Spleen (tissue), 7 donors: ENCODE results near the gene DNPH1.

Experiments
- POLR2A ChIP-seq, 3 donors: fragments of 450-650 bp; IDR thresholded peaks; one replicate each; pipeline ENCODE4 v1.5.1; 2017; ENCODE audit warnings: antibody characterized with exemption in 3 of 3, mild to moderate bottlenecking in 1 of 3
- POLR2AphosphoS5 ChIP-seq, 3 donors: sonication (generic); formaldehyde crosslinking; IDR thresholded peaks; one replicate each; pipeline ENCODE4 v1.5.1; 2017; ENCODE audit warnings: antibody characterized with exemption in 3 of 3
- TF ChIP-seq, protein P1 (sequence below), 11 experiments: fragments of 200-600 bp in 7 of 11; fragments of 450-650 bp in 4 of 11; sonication (generic) in 4 of 11; IDR thresholded peaks in 8 of 11; conservative IDR thresholded peaks in 3 of 11; 1 replicate in 7 of 11; 2 replicates in 4 of 11; pipeline versions ENCODE4 v1.4.0 to v1.8.0; 2016 to 2021; ENCODE audit warnings: antibody characterized with exemption in 11 of 11, inconsistent platforms in 4 of 11, mild to moderate bottlenecking in 1 of 11
- donor health status: DM: no; HTN: no; CAD: no; lungs with moderate emphysema.
- donor health status: DM: no; HTN: no; CAD: no.
- donor health status: DM: no; HTN: no; CAD: no.

DNA sequence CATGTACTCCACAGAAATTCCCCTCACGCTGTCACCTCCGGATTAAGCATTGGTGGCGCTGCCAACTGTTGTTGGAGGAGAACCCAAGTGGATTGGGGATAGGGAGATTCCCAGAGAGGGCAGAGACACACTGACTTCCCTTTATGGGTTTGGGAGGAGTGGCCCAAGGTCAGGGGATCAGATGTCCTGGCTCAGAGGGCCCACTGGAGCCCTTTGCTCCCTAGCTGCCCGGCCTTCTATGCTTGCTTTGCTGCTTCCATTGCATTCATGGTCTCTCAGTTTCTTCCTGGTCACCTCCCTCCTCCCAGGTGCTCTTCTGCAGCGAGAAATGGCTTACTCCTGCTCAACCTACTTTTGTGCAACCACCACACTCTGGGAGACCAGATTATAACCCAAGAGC, 32.9 kb downstream of the DNPH1 start:
- TF ChIP-seq, protein P1, sequence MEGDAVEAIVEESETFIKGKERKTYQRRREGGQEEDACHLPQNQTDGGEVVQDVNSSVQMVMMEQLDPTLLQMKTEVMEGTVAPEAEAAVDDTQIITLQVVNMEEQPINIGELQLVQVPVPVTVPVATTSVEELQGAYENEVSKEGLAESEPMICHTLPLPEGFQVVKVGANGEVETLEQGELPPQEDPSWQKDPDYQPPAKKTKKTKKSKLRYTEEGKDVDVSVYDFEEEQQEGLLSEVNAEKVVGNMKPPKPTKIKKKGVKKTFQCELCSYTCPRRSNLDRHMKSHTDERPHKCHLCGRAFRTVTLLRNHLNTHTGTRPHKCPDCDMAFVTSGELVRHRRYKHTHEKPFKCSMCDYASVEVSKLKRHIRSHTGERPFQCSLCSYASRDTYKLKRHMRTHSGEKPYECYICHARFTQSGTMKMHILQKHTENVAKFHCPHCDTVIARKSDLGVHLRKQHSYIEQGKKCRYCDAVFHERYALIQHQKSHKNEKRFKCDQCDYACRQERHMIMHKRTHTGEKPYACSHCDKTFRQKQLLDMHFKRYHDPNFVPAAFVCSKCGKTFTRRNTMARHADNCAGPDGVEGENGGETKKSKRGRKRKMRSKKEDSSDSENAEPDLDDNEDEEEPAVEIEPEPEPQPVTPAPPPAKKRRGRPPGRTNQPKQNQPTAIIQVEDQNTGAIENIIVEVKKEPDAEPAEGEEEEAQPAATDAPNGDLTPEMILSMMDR (IDR thresholded peaks at IDR 0.05 in 8 of 11, conservative IDR thresholded peaks at IDR 0.05 in 3 of 11), result no peak
- no peak for TF ChIP-seq POLR2AphosphoS5 (IDR thresholded peaks at IDR 0.05)
- TF ChIP-seq POLR2A (IDR thresholded peaks at IDR 0.05), result no peak
